HUES6 (cell line): ENCODE measurements around the gene TEX53.

ENCODE experiments used
- H3K27ac ChIP-seq: 2 replicates; pipeline ENCODE4 v1.7.0; 2013; ENCODE audit warnings: low read depth, mild to moderate bottlenecking, low read length, inconsistent platforms
- H3K27me3 ChIP-seq: 2 replicates; pipeline ENCODE4 v1.6.1; 2013; ENCODE audit warnings: low read length; ENCODE audit not compliant: control insufficient read depth, insufficient read depth
- H3K36me3 ChIP-seq: 2 replicates; pipeline ENCODE4 v1.6.1; 2013; ENCODE audit warnings: low read length; ENCODE audit not compliant: control insufficient read depth, insufficient read depth
- H3K4me1 ChIP-seq: 2 replicates; pipeline ENCODE4 v1.6.1; 2013; ENCODE audit warnings: low read length; ENCODE audit not compliant: control insufficient read depth, insufficient read depth
- H3K4me3 ChIP-seq: 2 replicates; pipeline ENCODE4 v1.5.1; 2013; ENCODE audit warnings: low read depth, low read length
- H3K9ac ChIP-seq: one replicate; pipeline ENCODE4 v1.6.1; 2013; ENCODE audit warnings: mild to moderate bottlenecking, low read length
- H3K9me3 ChIP-seq: 2 replicates; pipeline ENCODE4 v1.6.1; 2013; ENCODE audit warnings: low read depth, low read length; ENCODE audit not compliant: control insufficient read depth, insufficient read depth

TEX53 gene

GRCh38 chr9:114691046-114691955 is 33.7 kb upstream of the TEX53 start:
- Histone ChIP-seq H3K9me3 (no peaks in the 10 kb centered on the region), H3K27me3 (no peaks in the 10 kb centered on the region), H3K4me1 (no peaks in the 10 kb centered on the region), H3K4me3 (no peak overlapping the region), H3K27ac (no peak overlapping the region), H3K36me3 (no peaks in the 10 kb centered on the region), H3K9ac (no peak overlapping the region)

DNA sequence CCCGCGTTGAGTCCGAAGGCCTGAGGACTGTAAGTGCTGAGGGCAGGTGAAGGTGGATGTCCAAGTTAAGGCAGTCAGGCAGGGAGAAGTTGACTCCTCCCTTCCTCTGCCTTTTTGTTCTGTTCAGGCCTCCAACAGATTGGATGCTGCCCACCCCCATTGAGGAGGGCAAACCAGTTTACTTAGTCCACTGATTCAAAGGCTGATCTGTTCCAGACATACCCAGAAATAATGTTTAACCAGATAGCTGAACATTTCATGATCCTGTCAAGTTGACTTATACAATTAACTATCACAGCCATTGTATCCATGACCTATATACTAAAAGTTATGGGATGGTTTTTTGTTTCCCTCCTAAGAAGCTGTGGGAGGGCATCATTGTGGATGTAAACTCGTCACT is 32.7 kb upstream of the TEX53 start:
- Histone ChIP-seq H3K9me3 (no peaks in the 10 kb centered on the region), H3K9ac (no peak overlapping the region), H3K27me3 (no peaks in the 10 kb centered on the region), H3K27ac (no peak overlapping the region), H3K4me3 (no peak overlapping the region), H3K4me1 (no peaks in the 10 kb centered on the region), H3K36me3 (no peaks in the 10 kb centered on the region)

DNA sequence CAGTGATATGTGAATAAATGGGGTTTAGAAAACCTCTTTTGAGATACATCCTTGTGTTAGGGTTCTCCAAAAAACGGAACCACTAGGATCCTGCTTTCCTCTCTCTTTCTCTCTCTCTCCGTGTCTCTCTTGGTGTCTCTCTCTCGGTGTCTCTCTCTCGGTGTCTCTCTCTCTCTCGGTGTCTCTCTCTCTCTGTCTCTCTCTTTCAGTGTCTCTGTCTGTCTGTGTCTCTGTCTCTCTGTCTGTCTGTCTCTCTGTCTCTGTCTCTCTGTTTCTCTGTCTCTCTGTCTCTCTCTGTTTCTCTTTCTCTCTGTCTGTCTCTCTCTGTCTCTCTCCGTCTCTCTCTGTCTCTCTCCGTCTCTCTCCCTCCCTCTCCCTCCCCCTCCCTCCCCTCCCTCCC is 32.2 kb upstream of the TEX53 start:
- Histone ChIP-seq H3K9ac (no peak overlapping the region), H3K9me3 (no peaks in the 10 kb centered on the region)

DNA sequence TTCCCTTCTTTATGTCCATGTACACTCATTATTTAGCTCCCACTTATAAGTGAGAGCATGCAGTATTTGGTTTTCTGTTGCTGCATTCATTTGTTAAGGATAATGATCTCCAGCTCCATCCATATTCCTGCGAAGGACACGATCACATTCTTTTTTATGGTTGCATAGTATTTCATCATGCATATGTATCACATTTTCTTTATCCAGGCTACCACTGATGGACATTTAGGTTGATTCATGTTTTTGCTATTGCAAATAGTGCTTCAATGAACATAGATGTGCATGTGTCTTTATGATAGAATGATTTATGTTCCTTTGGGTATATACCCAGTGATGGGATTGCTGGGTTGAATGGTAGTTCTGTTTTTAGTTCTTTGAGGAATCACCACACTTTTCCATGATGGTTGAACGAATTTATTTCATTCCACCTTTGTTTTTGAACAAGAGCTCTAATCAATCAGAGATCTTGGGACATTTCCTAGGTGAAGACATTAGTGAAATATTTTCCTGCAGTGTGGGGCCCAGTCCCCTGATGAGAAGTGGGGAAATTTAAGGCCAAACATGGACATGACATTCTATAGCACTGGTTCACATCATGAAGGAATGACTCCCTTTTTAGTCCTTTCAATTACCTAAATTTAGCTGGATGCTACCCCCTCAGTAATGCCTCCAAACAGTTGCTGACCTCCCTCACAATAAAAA is 31.5 kb upstream of the TEX53 start:
- no peaks in the 10 kb centered on the region for H3K9me3 ChIP-seq
- H3K27me3 ChIP-seq = no peaks in the 10 kb centered on the region
- H3K36me3 ChIP-seq = no peaks in the 10 kb centered on the region
- no peaks in the 10 kb centered on the region for H3K4me1 ChIP-seq
- H3K27ac ChIP-seq = no peak overlapping the region
- no peak overlapping the region for H3K9ac ChIP-seq
- H3K4me3 ChIP-seq = no peak overlapping the region

More for the DNA sequence above, 32.2 kb upstream of the TEX53 start:
- H3K36me3 ChIP-seq = no peaks in the 10 kb centered on the region
- H3K4me1 ChIP-seq = no peaks in the 10 kb centered on the region
- H3K4me3 ChIP-seq = no peak overlapping the region
- H3K27me3 ChIP-seq = no peaks in the 10 kb centered on the region
- no peak overlapping the region for H3K27ac ChIP-seq

GRCh38 chr9:114688379-114688778 is 30.8 kb upstream of the TEX53 start:
- Histone ChIP-seq H3K27ac (no peak overlapping the region), H3K9me3 (no peaks in the 10 kb centered on the region), H3K9ac (no peak overlapping the region), H3K27me3 (no peaks in the 10 kb centered on the region), H3K36me3 (no peaks in the 10 kb centered on the region), H3K4me1 (no peaks in the 10 kb centered on the region), H3K4me3 (no peak overlapping the region)

DNA sequence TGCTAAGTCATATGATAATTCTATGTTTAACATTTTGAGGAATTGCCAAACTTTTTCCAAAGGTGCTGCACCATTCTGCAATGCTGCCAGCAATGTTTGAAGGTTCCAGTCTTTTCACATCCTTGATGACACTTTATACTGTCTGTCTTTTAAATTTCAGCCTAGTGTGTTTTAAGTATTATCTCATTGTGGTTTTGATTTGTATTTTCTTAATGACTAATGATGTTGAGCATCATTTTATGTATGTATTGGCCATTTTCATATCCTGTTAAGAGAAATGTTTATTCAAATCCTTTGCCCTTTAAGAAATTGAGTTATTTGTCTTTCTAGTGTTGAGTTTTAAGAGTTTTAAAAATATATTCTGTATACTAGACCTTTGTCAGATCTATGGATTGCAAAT is 29.4 kb upstream of the TEX53 start:
- H3K36me3 ChIP-seq = no peaks in the 10 kb centered on the region
- H3K4me3 ChIP-seq = no peak overlapping the region
- no peaks in the 10 kb centered on the region for H3K9me3 ChIP-seq
- H3K27ac ChIP-seq = no peak overlapping the region
- H3K4me1 ChIP-seq = no peaks in the 10 kb centered on the region
- H3K9ac ChIP-seq = no peak overlapping the region
- no peaks in the 10 kb centered on the region for H3K27me3 ChIP-seq

DNA sequence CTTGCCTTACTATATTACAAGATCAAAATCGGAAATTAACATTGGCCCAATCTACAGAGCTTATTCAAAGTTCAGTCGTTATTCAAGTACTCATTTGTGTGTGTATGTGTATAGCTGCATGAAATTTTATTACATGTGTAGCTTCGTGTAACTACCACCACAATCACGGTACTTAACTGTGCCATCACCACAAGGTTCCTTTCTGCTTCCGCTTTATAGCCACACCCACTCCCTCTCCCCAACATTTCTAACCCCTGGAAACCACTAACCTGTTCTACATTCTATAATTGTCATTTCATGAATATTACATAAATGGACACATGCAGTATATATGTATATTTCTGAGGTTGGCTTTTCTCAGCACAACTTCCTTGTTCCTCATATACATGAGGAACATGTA is 28.3 kb upstream of the TEX53 start:
- H3K36me3 ChIP-seq = no peaks in the 10 kb centered on the region
- H3K4me1 ChIP-seq = no peaks in the 10 kb centered on the region
- H3K4me3 ChIP-seq = no peak overlapping the region
- H3K9me3 ChIP-seq = no peaks in the 10 kb centered on the region
- H3K27ac ChIP-seq = no peak overlapping the region
- no peak overlapping the region for H3K9ac ChIP-seq
- no peaks in the 10 kb centered on the region for H3K27me3 ChIP-seq

DNA sequence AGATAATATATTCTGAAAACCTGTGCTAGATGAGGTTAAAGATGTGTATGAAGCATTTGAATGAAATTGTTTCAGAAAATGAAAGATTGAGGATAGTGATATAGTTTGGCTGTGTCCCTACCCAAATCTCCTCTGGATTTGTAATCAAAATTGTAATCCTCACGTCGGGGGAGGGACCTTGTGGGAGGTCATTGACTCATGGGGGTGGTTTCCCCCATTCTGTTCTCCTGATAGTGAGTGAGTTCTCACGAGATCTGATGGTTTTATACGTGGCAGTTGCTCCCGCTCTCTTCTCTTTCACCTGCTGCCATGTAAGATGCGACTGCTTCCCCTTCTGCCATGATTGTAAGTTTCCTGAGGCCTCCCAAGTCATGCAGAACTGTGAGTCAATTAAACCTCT is 26.4 kb upstream of the TEX53 start:
- Histone ChIP-seq H3K27me3 (no peaks in the 10 kb centered on the region; the same call in 1 of the 2 replicates), H3K9ac (no peak overlapping the region), H3K36me3 (no peaks in the 10 kb centered on the region), H3K27ac (no peak overlapping the region), H3K4me1 (no peaks in the 10 kb centered on the region), H3K9me3 (no peaks in the 10 kb centered on the region), H3K4me3 (no peak overlapping the region)

DNA sequence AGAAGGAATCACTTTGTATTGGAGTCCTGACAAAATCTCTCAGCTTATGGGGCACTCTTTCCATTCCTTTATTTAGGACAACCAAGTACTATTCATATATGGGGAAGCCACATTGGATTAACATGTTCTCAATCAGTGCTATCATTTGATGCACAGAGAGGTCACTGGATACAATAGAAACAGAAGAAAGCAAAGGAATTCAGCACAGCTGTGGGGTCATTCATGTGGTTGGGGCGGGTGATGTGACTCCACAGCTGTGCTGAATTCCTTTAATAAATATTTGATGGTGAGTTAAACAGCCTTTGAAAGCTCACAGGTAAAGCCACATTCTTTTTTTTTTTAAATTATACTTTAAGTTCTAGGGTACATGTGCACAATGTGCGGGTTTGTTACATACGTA is 25.2 kb upstream of the TEX53 start:
- Histone ChIP-seq H3K9me3 (no peaks in the 10 kb centered on the region), H3K27ac (no peak overlapping the region), H3K4me3 (no peak overlapping the region), H3K9ac (no peak overlapping the region), H3K36me3 (no peaks in the 10 kb centered on the region), H3K27me3 (no peaks in the 10 kb centered on the region; the same call in 1 of the 2 replicates), H3K4me1 (no peaks in the 10 kb centered on the region)

DNA sequence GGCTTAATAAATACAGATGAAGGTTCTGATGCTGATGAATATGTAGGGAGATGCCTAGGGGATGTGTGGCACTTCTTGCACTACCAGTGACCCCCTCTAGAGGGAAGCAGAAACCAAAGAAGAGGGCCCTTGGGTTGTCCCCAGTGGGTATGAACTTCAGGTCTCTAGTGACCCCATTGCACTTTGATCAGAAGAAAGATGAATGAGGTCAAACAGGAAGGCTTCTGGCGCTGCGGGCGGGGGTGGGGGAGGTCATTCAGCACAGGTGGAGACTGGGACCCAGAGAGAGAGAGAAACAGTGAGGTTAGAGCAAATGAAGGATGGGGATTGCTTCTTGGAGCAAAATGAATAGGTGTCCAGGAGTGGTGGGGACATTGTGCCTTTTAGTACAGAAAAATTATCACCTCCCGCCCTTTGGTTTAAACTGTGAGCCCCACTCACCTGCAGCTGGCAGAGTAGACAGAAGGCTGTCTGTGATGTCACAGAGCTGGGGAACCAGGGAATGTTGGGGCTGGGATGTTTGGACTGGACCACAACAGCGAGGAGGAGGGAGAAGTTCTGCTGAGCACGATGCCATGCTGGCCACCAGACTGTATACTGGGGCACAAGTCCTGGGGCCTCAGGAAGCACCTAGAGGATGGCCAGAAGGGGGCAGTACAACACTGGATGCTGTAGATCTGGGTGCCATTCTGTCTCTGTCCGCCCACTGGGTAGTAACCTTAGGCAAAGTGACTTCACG is 24.2 kb upstream of the TEX53 start, which contains the start of gene TEX48:
TSS of gene TEX48 (minus strand) at position 599 of the 739 bp plus-strand sequence. CDS start 10,469 bp downstream, outside the sequence.
- H3K9me3 ChIP-seq = no peaks in the 10 kb centered on the region
- no peak within 1 kb of the TSS for H3K4me3 ChIP-seq

More for the DNA sequence above, 24.2 kb upstream of the TEX53 start, which contains the start of gene TEX48:
- Histone ChIP-seq H3K27ac (no peak within 1 kb of the TSS), H3K9ac (no peak within 1 kb of the TSS), H3K36me3 (no peaks in the 10 kb centered on the region), H3K27me3 (no peaks in the 10 kb centered on the region; the same call in 1 of the 2 replicates), H3K4me1 (no peaks in the 10 kb centered on the region)
